ENCODE measurements around the gene SLC35A3. TPM values are rescaled to one million over a fixed set of nuclear protein-coding genes. Genes with fewer than 3 reads are reported as not detected.

The SLC35A3 gene
- total RNA-seq, 2 donors from 2014 or later, result 6.6 to 8.7 TPM

DNA sequence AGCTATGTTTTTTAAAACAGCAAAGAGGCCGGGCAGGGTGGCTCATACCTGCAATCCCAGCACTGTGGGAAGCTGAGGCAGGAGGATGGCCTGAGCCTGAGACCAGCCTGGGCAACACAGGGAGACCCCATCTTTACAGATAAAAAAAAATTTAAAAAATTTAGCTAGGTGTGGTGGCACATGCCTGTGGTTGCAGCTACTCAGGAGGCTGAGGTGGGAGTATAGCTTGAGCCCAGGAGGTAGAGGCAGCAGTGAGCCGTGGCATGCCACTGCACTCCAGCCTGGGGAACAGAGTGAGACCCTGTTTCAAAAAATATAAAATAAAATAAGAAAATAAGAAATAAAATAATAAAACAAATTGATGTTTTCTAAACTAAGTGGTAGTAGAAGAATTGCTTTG is 8.4 kb downstream of the SLC35A3 start:
- no peak for DNase-seq (ENCODE audit: low spot score)
- peaks cover 3% of the 10 kb centered on the region for H3K36me3 ChIP-seq
- TF ChIP-seq, protein P1, sequence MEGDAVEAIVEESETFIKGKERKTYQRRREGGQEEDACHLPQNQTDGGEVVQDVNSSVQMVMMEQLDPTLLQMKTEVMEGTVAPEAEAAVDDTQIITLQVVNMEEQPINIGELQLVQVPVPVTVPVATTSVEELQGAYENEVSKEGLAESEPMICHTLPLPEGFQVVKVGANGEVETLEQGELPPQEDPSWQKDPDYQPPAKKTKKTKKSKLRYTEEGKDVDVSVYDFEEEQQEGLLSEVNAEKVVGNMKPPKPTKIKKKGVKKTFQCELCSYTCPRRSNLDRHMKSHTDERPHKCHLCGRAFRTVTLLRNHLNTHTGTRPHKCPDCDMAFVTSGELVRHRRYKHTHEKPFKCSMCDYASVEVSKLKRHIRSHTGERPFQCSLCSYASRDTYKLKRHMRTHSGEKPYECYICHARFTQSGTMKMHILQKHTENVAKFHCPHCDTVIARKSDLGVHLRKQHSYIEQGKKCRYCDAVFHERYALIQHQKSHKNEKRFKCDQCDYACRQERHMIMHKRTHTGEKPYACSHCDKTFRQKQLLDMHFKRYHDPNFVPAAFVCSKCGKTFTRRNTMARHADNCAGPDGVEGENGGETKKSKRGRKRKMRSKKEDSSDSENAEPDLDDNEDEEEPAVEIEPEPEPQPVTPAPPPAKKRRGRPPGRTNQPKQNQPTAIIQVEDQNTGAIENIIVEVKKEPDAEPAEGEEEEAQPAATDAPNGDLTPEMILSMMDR (IDR thresholded peaks at IDR 0.05), result no peak

DNA sequence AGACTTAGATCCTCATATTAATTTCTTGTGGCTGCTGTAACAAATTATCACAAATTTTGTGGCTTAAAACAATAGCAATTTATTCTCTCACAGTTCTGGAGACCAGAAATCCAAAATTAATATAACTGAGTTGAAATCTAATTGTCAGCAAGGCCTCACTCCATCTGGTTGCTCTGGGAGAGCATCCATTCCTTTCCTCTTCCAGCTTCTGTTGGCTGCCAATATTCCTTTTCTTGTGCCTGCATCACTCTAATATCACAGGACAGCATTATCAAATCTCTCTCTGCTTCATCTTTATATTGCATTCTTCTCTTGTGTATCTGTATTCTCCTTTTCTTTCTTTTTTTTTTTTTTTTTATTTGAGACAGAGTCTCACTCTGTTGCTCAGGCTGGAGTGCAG is 9.3 kb downstream of the SLC35A3 start:
- TF ChIP-seq, protein P1 (IDR thresholded peaks at IDR 0.05), result no peak
- DNase-seq (ENCODE audit: low spot score), result no peak
- no peak overlapping the region for H3K27ac ChIP-seq

More for the DNA sequence above, 8.4 kb downstream of the SLC35A3 start:
- Histone ChIP-seq H3K4me1 (no peaks in the 10 kb centered on the region), H3K27me3 (no peaks in the 10 kb centered on the region), H3K27ac (no peak overlapping the region), H3K4me3 (no peak overlapping the region), H3K9me3 (no peaks in the 10 kb centered on the region)

DNA sequence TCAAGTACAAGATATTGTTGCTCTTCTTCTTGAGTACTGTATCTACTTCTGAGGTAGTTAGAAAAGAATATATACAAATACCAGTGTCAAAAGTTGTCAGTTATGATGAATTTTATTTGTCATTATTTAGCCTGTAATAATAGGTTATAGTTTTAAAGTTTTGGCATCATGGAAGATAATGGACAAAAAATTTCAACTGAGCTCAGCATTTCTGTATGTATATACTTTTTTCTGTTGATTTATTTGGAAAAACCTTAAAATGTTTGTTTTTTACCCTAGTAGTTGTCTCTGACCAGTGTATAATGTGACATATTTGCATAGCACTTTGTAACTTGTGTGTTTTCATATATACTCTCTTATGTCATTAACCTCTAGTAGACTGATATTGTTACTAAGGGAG is 11.1 kb downstream of the SLC35A3 start:
- H3K27ac ChIP-seq, result no peak overlapping the region
- H3K36me3 ChIP-seq, result peaks cover 3% of the 10 kb centered on the region
- no peaks in the 10 kb centered on the region for H3K4me1 ChIP-seq
- H3K9me3 ChIP-seq, result no peaks in the 10 kb centered on the region
- TF ChIP-seq, protein P1 (IDR thresholded peaks at IDR 0.05), result no peak
- DNase-seq (ENCODE audit: low spot score), result no peak
- no peaks in the 10 kb centered on the region for H3K27me3 ChIP-seq
- no peak overlapping the region for H3K4me3 ChIP-seq

More for the DNA sequence above, 9.3 kb downstream of the SLC35A3 start:
- H3K27me3 ChIP-seq, result no peaks in the 10 kb centered on the region
- no peaks in the 10 kb centered on the region for H3K4me1 ChIP-seq
- peaks cover 3% of the 10 kb centered on the region for H3K36me3 ChIP-seq
- H3K4me3 ChIP-seq, result no peak overlapping the region
- H3K9me3 ChIP-seq, result no peaks in the 10 kb centered on the region

DNA sequence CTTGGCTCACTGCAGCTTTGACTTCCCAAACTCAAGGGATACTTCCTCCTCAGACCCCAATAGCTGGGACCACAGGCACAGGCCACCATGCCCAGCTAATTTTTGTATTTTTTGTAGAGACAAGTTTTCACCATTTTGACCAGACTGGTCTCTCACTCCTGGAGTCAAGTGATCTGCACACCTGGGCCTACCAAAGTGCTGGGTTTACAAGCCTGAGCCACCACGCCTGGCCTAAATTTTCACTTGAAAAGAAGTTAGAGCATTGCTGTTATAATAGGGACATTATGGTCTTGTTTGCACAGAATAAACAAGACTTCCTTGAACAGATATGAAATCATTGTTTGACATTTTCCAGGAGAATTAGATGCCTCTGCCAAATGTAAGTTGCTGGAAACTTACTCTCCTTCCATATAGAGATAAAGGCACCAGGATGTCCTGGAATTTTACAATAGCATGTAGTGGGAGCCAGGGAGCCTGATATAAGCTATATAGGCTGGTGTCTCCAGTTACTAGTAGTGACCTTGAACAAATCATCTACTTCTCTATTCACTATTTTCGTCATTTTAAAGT is 16.9 kb downstream of the SLC35A3 start:
- TF ChIP-seq, protein P1 (IDR thresholded peaks at IDR 0.05), result no peak

DNA sequence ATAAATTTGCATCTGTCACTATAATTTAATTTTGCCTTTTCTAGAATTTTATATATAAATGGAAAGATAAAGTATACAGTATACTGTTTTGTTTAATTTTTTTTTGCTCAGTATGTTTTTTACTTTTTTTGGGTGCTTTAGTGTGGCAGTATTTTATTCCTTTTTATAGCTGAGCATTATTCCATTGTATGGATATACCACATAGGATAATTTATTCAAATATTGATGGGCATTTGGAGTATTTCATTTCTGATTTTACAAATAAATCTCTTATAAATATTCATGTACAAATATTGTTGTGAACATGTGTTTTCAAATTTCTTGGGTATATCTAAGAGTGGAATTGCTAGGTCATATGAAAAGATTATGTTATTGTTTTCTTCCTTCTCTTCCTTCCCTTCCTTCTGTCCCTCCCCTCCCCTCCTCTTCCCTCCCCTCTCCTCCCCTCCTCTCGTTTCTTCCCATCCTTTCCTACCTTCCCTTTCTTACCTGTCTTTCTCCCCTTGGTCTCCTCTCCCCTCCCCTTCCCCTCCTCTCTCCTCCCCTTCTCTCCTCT is 18.5 kb downstream of the SLC35A3 start:
- DNase-seq (ENCODE audit: low spot score), result no peak
- Histone ChIP-seq H3K9me3 (peaks cover 0 to 17% of the 10 kb centered on the region in 2 donors), H3K4me3 (no peak overlapping the region), H3K27ac (no peak overlapping the region), H3K4me1 (no peaks in the 10 kb centered on the region), H3K27me3 (no peaks in the 10 kb centered on the region), H3K36me3 (no peaks in the 10 kb centered on the region)
- TF ChIP-seq, protein P1 (IDR thresholded peaks at IDR 0.05), result no peak

More for the DNA sequence above, 16.9 kb downstream of the SLC35A3 start:
- no peak for DNase-seq (ENCODE audit: low spot score)
- peaks cover 0 to 4% of the 10 kb centered on the region in 2 donors for H3K9me3 ChIP-seq
- H3K27ac ChIP-seq, result no peak overlapping the region
- H3K36me3 ChIP-seq, result no peaks in the 10 kb centered on the region
- no peaks in the 10 kb centered on the region for H3K27me3 ChIP-seq
- H3K4me1 ChIP-seq, result no peaks in the 10 kb centered on the region
- no peak overlapping the region for H3K4me3 ChIP-seq

Measured in right atrium auricular region (tissue), 2 donors.